GM18498 (cell line): Measurements from ENCODE around the gene MFSD12.

Experiments used
- ATAC-seq: cut with Tn5 transposase; IDR thresholded peaks from one replicate; pipeline ENCODE4 v1.9.1; 2021; ENCODE audit warnings: mild to moderate bottlenecking, moderate library complexity; ENCODE audit not compliant: unreplicated experiment

The MFSD12 gene

DNA sequence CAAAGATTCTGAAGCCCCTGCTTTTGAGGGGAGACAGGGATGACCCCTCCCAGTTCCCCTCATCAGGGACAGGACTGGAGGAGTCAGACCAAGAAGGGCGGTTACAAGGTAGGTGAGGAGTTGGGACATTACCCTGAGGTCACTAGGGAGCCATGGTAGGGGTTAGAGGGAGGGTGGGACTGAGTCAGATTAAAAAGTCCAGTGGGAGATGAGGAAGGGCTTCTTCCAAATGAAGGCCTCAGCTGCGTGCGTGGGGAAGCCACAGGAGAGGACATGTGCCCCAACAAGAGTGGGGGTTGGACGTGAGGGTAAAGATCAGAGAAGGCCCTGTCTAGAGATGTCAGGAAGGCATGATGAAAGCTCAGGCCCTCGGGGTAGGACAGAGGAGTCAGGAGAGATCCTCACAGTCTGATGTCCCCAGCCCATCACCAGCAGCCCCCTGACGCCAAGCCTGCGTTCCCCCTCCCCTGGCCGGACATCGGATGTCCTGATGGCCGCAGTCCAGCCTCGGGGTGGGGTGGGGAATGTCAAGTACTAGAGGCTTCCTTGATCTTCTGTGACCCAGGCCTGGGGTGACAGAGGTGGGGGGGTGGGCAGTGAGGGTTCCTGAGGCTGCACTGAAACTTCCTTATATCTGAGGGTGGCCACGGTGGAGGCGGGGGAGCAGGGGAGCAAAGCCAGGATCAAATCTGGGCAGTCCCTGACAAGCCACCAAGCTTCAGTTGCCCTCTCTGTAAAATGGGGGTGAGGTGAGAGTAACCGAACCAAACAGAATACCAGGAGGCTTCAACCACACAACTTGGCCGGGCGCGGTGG lies 6.5 kb upstream of the MFSD12 start:
- ATAC-seq, result no peak

DNA sequence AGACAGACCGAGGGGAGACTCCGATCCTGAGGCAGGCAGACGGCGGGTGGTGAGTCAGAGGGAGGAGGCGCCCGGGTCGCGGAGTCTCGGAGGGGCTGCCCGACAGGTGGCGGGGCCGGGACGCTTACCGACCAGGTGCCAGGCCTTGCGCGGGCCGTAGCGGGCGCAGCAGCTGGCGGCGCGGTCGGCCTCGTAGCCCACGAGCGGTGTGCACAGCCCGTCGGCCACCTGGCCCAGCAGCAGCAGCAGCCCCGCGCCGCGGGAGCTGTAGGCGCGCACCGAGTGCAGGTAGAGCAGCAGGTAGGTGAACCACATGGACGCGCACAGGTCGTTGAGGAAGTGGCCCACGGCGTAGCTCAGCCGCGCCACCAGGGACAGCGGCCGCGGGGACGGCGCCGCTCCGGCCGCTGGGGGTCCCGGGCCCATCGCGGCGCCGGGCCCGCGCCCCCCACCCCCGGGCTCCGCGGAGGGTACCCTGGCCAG lies 367 bp downstream of the MFSD12 start:
- ATAC-seq, result no peak

DNA sequence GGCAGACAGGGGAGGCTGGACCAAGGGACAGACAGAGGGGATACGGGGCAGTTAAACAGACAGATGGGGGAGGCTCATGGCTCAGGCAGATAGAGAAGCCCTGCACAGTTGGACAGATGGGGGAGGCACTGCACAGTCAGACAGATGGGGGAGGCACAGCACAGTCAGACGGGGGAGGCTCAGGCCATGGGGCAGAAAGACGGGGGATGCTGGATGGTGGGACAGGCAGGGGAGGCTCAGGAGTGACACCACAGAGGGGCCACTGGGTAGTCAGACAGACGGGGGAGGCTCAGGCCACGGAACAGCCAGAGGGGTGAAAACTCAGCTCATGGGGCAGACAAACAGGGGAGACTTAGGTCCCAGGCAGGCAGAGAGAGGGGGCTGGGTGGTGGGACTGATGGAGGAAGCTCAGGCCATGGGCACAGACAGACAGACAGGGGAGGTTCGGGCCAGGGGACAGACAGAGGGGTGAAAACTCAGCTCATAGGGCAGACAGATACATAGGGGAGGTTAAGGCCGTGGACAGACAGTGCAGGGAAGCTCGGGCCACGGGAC lies 886 bp downstream of the MFSD12 start:
- no peak for ATAC-seq

DNA sequence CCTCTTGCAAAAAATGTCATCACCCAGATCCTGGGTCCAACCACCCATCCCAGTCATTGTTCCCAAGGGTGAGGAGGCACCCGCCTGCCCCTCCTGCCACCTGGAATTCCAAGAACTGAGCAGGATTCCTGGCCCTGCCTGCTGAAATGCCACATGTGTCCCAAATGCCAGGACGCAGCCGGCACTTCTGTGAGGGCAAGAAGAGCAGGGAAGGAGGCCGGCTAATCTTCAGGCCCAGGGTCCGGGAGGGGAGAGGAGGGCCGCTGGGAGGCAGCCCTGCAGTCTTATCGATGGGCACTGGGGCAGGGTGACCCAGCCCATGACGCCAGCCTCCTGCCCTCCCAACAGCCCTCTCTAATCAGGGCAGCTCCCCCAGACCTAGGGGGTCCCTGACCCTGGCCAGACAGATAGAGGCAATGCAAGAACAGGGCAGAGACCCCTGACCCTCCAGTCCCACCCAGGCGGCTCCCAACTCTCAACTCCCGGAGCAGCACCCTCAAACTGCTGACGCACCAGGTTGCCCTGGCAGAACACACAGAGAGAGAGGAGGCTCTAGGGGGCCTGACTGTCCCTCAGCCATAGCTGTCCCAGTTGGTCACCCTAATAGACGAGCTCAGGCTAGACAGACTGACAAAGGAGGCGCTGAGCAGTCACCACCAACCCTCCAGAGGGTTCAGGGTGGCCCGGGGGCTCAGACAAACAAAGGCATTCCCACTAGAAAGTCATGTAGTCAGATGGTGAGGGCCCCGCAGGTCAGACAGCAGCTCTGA lies 1.5 kb downstream of the MFSD12 start:
- no peak for ATAC-seq

DNA sequence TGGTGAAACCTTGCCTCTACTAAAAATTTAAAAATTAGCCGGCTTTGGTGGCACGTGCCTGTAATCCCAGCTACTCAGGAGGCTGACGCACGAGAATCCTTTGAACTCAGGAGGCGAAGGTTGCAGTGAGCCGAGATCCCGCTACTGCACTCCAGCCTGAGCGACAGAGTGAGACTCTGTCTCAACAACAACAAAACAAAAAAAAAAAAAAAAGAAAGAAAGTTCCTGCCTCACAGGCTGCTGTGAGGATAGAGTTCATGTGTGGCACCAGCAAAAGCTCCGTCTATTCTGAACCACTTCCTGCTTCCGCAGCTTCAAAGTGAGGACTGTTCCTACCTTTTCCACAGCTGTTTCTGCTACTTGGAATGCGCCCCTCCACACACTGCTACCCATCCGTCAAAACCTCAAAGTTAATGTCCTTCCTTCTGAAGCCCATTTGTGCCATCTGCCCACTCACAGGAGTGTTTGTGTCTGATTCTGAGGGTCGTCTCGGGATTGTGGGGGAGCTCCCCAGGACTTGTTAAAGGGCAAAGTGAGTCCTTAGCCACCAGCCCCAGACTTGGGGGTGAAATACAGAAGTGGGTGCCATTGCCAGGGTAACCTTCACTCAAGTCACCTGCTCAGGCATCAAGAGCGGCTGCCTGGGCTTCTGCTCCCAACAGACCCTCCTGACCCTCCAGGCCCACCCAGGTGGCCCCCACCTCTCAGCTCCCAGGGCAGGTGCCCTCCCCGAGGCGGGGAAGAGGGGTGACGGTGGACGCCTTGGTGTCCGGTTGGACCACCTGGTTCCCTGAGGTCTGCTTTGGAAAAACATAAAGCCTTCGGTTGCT lies 2.9 kb downstream of the MFSD12 start:
- ATAC-seq, result no peak

DNA sequence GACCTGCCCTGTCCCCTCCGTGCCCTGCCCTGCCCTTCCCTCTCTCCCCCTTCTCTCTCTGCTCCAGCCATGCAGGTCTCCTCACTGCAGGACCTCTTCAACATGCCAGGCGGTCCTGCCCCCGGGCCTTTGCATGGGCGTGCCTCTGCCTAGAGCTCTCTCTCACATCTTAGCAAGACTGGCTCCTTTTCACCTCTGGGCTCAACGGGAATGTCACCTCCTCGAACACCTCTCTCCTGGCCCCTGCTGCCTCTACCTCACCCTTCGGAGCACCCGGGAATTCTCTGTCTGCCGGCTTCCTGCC lies 5.6 kb downstream of the MFSD12 start:
- no peak for ATAC-seq

DNA sequence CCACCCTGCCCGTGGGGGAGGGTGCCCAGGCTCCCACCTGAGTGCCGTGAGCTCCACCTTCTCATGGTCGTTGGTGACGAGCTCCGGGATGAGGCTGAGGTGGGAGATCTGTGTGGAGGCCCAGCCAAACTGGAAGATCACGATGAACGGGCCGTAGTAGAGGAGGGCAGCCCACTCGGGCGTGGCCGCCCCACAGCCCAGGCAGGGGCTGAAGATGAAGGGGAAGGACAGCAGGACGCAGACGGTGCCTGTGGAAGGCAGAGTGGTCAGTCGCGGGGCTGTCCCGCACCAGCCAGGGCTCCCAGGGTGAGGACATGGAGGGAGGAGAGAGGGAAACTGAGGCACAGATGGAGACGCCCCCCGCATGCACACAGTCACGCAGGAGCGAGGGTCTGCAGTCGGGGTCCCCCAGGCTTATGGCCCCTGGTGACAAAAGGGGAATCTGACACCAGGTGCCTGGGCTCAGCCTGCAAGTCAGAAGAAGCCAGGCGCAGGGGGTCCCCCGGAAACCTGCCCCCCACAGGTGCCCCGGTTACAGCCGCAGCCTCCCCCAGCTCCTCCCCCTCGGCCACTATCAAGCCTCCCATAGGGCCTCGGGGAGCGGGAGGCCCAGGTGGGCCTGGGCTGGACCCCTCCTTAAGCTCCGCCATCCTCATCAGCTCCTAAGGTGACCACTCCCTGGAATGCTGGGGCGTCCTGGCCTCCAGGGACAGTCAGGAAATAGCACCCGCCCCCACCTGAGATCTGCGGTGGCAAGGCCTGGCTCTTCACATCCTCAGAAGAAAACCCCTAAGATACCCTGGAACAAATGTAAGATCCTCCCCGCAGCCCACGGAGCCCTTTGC lies 6.2 kb downstream of the MFSD12 start:
- ATAC-seq, result no peak

DNA sequence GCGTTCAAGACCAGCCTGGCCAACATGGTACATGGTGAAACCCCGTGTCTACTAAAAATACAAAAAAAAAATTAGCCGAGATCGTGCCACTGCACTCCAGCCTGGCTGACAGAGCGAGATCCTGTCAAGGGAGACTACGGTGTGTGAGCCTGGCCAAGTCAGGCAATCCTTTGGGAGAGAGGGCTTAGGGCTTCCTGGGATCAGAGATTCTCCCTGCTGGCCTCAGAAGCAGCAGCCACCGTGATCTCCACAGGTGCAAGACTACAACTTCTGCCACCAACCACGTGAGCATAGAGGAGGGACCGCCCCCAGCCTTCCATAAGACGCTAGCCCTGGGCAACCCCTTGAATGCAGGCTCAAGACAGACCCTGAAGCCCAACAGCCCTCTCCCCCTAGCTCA lies 7.6 kb downstream of the MFSD12 start:
- ATAC-seq, result no peak

DNA sequence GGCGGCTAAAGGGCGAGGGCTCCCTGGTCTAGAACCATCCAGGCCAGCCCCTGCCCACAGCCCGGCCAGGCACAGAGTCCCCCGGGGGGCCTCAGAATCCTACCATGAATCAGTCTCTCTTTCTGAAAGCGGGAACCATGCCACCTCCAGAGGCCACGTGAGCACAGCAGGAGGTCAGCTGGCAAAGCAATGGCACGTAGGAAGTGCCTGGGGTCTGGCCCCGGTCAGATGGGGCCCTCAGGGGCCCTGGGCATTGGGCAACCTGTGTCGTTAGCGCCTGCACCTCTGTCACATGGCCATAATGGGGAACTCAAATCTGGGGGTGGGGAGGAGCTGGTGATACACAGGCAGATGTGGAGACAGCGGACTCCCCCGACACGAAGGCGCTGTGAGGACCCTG lies 8.8 kb downstream of the MFSD12 start:
- no peak for ATAC-seq

DNA sequence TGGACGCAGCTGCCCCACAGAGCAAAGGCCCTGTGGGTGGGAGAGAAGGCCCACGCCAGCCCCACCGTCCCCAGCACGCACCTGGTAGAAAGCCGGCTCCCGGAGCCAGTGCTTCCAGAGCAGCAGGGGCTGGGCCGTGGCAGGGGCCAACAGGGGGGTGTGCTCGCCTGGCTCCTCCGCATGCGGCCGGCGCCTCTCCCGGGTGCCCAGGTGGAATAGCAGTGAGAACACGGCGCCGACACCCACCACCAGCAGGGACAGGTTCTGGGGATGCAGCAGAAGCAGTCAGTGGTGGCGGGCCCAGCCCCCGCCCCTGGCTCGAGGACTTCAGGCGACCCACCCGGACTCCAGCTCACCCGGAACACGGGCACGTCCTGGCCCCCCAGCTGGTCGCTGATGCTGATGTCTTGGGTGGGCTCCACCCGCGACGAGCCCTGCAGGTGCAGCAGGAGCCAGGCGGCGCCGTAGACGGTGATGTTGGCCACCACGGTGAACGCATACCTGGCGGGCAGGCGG lies 9.6 kb downstream of the MFSD12 start:
- no peak for ATAC-seq

DNA sequence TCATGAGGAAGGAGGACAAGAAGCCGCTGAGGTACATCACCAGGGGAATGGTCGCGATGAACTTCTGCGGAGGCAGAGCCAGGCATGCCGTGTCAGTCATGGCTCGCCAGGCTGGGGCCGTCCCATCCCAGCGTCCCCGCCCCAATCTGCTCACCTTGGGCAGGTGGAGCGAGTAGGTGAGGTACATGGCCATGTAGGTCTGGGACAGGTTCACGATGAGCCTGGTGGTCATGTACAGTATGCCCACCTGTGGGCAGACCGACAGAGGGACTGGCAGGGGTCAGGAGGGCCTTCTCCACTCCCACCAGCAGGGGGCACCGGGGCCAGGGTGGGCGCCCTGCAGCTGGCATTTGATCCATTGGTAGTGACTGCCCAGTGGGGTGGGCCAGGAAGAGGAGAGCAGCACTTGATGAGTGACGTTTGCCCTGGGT lies 10.1 kb downstream of the MFSD12 start:
- no peak for ATAC-seq

DNA sequence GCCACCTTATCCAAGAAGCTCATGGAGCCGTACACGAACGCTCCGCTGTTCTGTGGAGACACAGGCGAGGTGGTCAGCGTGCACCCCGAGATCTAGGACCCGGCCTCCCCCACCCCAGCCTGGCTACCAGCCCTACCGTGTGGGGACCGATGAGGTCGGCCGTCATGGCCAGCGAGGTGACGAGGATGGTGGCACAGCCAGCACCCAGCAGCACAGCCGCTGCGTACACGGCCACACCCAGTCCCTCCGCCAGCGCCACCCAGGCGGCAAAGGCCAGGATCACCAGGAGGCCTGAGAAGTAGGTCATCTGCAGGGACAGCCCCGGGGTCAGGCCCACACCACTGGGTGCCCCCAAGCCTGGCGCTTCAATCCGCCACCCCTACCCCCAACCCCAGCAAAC lies 11.3 kb downstream of the MFSD12 start:
- no peak for ATAC-seq

DNA sequence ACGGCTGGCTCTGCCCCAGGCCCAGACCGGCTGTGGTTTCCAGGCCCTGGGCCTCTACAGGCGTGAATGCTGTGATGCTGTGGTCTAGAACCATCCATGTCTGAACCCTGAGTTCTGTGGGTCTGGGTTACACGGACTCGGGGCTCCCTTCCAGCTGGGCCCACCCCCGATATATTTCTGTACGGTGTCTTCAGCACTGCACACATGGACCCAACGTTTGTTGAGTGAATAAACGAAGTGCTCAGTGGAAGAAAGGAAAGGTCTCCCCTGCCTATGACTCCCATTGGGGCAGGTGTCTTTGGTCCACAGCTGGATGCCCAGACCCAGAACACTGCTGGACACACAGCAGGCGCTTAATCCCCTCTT lies 11.7 kb downstream of the MFSD12 start:
- no peak for ATAC-seq

DNA sequence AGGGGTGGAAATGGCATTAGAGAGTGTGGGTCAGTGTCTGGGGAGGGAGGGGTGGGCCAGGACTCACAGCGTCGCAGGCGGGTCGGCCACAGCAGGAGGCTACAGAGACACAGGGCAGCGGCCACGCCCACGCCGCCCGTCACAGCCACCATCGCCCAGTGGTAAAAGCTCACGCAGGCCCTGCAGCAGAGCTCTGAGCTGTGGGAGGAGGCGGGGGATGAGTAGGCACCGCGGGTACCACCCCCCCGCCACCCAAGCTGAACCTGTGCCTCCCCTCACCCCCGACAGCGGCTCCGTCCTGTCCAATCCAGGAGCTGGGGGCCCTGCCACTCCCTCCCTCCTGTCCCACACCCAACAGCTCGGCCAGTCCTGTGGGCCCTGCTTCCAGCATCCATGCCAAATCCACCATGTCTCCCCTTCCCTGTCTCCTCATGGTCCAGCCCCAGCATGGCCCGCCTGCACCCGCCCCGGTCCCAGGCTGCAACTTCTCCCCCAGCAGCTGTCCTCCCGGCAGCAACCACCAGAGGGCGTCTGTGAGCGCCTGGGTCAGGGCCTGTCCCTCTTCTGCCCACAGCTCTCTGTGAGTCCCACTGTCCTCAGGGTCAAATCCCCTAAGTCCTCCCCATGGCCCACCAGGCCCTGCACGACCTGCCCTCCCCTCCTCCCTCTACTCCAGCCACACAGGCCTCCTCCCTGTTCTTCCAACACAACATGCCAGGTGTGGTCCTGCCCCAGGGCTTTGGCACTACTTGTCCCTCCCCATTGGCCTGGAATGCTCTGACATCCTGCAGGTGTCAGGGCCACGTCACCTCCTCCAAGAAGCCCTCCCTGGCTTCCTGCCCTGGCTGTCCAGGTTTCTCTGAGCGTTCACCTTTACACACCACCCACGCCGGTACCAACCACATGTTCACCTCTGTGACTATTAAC lies 12.4 kb downstream of the MFSD12 start:
- ATAC-seq, result no peak

DNA sequence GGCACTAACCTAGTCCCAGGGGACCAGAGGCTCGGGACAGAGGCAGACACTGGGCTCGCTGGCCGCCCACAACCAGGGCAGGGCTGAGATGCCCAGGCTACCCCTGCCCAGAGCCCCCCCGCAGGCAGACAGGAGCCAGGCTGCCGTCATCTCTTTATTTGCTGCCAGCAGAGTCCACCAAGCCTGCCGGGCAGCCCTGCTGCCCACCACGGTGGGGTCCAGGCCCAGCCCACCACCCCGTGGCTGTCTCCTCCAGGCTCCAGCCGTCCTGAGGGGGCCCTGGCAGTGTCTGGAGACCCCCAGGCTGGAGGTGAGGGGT lies 13.4 kb downstream of the MFSD12 start:
- ATAC-seq, result no peak

DNA sequence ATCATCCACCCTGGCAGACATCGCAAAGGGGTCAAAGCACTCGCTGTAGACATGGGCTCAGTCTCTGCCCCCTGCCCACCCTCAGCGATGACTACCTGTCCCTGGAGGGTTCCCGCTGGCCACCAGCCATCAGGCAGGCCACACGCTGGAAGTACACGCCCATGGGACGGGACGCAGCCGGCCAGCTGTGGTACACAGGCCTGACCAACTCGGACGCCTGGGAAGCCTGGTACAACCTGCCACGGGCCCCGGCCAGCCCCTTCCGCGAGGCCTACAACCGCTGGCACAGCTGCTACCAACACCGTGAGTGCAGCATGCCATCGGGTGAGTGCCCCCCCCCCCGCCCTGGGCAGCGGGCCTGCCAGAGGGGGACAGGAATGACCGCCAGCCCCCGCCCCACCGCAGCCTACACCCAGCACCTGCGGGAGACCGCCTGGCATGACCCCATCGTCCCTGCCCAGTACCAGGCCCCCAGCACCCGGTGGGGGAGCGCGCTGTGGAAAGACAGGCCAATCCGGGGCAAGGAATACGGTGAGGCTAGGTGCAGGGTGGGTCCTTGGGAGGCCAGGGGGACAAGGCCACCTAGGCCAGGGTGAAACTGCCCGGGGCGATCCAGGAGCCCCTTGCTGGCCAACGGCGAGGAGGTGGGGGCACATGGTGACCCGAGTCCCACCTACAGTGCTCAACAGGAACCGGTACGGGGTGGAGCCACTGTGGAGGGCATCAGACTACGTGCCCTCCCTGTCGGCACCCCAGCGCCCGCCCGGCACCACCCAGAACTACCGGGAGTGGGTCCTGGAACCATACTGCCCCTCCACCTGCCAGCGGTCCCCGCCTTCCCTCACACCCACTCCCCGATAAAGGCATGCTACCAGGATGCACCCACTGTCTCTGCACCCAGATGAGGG lies 14.0 kb downstream of the MFSD12 start:
- no peak for ATAC-seq

DNA sequence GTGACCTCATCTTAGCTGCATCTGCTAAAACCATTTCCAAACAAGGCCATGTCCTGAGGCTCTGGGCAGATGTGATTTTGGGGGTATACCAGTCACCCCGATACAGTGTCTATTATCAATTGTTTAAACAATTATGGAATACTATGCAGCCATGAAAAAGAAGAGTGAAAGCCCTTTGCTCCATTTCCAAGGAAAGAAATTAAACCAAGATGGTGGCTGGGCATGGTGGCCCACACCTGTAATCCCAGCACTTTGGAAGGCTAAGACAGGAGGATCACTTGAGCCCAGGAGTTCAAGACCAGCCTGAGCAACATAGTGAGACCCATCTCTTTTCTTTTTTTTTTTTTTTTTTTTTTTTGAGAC lies 17.6 kb downstream of the MFSD12 start:
- no peak for ATAC-seq
